Activated T-helper 9 cell treated with anti-CD3 and anti-CD28 coated beads, Interleukin-2, amount 50 U/mL, for 16 hours (primary cell): ENCODE measurements around the gene LMNTD1.

Experiments used
- DNase-seq: peaks from one replicate; pipeline ENCODE4 v3.0.0-alpha.2; 2020; ENCODE audit warnings: low read depth

LMNTD1 gene

DNA sequence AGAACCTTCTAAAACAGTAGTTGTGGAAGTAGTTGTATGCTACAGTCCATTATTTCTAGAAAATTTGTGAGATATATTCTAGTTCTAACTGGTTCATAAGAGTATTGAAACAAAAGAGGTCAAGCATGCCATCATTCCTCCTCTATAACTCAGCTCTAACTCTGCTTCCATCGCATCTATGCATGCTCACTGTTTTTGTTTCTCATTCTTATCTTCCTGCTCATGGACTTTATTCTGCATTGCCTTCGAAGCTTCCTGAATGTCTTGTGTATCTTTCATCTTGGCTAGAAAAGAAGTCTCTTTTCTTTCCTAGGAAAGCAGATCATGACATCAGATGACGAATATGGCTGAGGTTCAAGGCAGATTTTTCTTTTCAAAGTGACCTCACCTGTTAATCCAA is 402 bp downstream of the LMNTD1 start:
- no peak for DNase-seq

DNA sequence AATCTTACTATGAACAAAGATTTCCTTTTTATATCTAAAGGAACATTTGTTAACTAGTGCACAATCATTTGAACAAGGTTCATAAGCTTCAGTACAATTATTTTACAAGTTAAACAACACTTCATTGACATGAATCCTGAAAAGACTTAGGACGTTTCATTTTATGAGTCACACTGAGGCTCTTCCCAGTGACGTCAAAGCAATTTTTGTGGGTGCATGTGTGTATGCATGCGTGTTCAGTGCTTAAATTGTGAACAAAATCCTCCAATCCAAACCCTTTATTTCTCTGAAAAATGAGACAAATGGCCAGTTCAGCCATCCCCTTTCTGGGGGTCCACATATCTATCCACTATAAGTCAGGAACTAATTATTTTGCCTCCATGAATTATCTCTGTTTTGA is 2.9 kb downstream of the LMNTD1 start:
- DNase-seq, result no peak

DNA sequence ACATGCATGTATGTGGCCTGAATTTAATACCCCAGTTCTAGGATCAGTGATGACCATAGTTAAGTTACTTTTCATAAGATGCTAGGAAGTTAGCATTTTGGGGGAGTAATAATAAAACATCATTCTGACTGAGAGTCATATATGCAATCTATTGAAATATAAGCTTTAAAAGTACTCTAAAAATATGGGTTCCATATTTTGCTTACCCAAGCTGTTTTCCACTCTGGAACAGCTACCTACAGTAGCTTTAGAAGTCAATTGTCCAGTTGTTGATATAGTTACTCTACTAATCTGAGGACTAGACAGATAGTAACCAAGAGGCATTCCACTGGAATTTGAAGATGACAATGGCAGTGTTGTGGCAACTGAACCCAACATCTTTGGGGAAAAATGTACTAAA is 4.0 kb downstream of the LMNTD1 start:
- DNase-seq, result no peak

DNA sequence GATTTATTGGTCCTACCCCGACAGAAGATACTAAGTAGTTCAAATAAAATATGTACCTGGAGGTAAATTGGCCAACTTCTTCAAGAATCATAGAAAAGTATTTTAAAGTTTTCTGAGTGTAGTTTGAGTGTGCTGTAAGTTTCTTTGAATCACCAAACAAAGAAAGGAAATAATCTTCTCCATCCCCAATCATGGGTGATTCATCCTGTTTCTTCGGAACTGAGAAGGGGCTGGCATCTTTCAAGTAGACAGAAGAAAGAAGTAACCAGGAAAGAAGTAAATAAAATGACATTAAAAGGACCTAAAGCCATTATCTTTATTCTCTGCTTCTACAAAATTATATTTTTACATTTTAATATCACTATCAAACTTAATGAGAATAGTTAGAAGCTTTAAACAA is 6.8 kb downstream of the LMNTD1 start:
- DNase-seq, result no peak

DNA sequence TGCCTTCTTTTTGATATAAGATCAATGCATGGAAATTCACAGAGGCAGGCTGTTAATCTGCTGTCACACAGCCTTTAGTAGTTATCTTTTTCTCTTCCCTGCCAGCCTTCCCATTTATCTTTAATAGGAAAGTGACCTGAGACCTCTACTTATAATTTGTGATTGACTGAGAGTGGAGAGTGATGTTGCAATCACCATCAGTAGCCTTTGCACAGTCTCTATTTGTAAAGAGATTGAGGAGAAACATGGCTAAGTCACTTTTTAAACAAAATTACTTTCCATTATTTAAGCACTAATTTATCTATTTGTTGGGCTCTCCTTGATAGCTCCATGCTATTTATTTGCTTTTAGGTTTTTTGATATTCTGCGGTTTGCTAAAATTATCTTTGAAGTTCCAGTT is 19.9 kb downstream of the LMNTD1 start:
- no peak for DNase-seq

DNA sequence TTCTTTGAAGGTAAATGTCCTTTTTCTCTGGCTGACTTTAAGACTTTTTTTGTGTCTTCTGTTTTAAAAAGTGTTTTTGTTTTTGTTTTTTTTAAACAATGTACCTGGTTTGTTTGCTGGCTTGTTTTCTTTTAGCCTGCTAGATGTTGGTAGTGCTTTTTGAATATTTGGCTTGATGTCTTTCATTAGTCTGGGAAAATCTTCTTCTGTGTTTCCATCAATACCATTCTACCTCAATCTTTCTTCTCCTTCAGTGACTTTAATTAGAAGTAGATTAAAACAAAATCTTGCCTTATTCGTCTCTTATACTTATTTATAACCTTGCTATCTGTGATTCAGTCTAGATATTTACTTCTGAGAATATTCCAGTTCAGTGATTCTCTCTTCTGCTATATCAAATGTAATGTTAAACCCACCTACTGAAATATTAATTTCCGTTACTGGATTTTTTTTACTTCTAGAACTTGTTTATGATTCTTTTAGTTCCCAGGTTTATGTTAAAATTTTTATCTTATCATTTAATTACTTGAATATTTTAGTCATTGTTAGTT is 21.5 kb downstream of the LMNTD1 start:
- no peak for DNase-seq

DNA sequence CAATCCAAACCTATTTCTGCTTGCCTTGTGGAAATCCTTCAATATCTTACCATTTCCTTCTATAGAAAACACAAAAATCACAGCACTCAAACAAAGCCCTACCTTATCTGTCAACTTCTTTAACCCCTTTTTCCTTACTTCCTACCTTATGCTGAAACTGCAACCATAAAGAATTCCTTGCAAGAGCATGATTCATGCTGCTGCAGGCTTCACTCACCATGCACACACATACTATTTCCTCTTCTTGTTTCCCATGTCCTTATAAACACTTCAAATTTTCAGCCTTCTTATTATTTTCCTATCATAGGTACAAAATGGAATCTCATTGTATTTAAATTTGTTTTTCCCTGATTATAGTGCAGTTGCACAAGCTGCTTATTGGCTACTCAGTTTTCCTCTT is 23.3 kb downstream of the LMNTD1 start:
- DNase-seq, result no peak

DNA sequence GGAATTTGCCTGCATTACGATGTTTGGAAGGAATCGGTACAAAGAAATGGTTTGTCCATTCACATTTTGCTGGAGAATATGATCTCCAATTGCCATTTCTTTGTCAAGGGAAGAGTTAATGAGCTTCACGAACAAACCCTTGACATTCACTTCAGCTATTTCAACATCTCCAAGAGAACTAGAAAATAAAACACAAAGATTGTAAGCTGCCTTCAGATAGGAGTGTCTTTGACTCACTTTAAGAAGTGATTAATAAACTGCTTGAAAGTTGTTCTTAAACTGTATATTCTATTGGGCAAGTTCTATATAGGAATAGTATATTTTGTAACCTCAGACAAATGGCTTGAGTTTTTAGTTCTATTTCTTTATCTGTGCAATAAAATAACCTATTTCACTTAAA is 26.3 kb downstream of the LMNTD1 start:
- no peak for DNase-seq

DNA sequence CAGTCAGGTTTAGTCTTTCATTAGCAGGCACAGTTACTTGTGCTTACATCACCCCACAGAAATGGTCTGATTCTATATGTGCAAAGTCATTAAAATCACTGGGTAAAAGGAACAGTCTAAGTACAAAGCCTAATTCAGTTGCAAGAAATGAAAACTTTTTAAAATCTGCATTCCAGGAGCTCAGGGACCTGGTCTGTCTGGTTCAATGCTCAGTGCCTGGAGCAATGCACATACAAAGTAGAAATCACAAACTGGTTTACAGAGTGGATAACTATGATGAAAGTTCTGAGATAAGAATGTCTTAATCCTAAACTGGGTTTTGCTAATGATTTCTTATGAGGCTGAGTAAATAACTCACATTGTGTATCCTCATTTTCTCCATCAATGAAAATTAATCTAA is 28.7 kb downstream of the LMNTD1 start:
- DNase-seq, result no peak

DNA sequence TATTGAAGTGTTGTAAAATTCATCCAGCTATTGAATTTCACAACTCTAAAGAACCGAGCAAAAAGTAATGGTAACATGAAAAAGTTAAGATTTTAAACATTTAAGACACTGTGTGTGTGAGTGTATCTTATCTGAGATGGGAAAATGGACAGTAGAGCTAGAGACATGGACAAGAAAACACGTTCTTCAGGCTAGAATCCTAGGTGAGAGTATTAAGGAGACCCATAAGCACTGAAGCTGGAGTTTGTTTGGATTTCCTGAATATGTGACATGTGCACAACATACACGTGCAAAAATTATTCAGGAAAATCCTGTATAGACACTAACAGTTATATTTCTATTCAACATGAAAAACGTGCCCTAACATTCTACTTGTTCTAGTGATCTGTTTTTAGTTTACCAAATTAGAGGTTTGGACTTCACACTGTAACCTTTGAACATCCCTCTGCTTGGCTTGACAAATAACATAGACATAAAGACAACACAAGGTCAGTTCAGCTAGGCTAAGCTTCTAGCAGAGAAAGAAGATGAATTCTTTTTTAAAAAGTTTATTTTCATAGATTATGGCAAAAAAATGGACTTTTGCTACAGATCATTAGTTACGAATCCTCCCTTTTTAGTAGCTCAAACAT is 31.3 kb downstream of the LMNTD1 start:
- DNase-seq, result no peak

DNA sequence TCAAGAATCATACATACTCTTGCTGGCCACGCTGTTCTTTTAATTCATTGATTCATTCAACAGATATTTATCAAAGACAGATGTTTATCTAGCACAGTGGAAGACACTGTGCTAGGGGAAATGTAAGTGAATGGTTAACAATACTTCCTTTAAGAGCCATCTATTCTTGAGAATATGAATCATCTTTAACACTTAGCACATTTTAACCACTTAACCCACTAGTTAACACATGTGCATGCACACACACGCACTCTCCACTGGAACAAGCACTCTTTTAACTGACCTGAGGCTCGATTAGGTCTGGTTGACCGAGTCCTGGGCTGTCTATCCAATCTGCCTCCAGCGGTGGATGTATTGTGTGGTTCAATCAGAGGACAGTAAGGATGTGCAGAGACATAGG is 34.6 kb downstream of the LMNTD1 start:
- no peak for DNase-seq

DNA sequence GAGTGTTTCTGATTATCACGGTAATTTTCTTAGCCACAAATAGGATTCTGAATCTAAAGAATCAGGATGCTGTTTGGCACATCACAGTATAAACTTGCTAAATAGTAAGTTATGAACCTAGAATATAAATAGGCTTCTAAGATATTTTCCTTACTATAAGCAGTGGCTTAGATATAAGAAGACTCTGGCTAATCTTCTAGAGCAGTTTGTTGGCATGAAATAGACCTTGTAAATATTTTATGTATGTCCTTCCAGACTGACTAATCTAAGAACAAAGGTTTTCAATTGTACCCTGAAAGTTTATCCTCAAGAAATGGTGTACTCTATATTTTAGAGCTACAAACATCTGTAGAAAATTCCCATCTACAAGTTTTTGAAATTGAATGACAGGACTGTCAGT is 48.3 kb downstream of the LMNTD1 start:
- no peak for DNase-seq

DNA sequence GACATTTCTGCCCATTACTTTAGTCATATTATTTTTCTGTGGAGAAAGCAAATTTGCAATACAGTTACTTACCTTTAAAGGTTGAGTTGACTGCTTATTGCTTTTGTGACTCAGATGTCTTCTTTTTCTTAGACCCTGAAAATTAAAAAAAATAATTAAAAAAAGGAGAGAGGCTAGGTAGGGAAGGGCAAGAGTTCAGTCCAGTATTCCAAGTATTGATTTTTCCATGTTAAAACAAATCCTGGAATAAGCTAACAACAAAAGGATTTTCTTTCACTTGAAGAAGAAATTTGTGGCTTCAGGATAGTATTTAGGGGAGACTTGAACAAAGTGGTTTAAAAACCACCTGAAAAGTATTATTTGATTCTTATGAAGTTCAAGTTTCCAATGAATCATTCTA is 49.4 kb downstream of the LMNTD1 start:
- DNase-seq, result no peak

DNA sequence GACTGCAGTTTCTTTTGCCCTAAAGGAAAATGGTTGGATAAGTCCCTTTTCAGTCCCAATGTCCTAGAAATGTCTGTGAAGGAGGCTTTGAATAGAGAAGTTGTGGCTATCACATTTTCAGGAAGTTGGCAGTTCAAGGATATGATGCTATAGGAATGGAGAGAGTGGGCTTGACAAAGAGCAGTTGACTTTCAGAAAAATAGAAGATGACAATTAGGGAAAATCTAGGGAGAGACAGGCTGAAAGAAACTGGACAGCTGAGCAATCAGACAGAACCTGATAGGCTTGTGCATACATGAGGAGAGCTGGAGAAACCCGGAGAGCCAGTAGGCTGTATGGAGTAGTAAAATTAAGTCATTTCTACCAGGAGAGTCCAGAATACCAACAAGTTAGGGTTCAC is 50.5 kb downstream of the LMNTD1 start:
- no peak for DNase-seq

DNA sequence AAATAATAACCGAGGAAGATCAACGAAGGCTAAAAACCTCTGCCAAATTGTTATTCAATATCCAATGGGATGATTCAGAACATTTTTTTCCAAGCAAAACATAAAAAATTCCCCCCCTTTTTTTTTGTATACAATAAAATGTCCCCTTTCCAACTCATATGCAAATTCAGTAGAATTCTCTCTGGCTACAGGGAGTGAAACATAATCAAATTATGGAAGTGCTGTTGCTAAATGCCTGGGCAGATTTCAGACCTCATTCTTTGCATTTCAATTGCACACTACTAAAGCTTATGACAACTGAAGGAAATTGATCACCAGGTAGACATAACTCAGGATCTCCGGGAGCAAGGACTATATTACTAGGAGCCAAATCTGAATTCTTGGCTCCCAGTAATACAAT is 51.0 kb downstream of the LMNTD1 start:
- DNase-seq, result no peak

DNA sequence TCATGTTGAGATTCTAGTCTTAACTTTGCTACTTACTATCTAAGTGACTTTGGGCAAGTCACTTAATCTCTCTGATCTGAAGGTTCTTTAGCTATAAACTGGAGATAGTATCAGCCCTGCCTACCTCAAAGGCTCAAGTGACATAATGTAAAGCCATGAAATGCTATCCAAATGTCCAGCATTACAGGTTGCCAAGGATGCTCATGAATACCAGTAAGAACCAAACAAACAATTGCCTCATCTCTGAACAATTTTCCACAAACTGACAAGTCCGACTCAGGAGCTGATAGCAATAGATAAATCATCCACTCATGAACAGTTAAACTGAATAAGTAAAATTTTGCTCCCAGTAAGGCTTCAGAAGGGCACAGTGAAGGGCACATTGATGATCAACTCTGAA is 51.5 kb downstream of the LMNTD1 start:
- DNase-seq, result no peak

DNA sequence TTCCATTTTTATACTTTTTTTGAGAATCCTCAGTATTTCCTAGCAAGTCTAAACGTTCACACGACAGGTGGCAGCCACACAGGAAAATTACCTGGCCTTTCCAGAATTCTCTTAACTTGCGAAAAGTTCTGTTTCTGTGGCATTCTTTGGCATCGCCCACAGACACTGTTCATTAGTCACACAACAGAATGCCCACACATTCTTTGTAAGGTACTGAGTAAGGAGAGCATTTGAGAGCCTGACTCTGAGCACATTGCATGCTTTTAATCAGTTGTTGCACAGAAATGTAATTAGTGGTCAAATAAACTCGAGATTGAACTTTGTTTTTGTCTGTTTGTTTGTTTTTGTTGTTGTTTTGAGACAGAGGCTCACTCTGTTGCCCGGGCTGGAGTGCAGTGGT is 52.4 kb downstream of the LMNTD1 start:
- no peak for DNase-seq

DNA sequence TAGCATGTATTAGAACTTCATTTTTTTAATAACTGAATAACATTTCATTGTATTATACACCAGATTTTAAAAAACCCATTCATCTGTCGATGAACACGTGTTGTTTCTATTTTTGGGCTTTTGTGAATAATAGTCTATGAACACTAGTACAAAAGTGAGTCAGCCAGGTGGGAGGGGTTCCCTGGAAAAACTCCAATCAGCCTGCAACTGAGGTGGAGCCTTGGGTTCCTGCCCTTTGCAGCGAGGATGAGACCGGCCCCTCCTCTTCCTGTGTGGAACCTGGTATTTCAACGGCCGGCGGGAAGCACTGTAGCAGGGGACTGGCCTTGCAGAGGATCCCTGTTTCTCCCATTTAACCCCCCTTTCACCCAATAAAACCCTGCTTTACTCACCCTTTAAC is 56.1 kb downstream of the LMNTD1 start:
- DNase-seq, result no peak

DNA sequence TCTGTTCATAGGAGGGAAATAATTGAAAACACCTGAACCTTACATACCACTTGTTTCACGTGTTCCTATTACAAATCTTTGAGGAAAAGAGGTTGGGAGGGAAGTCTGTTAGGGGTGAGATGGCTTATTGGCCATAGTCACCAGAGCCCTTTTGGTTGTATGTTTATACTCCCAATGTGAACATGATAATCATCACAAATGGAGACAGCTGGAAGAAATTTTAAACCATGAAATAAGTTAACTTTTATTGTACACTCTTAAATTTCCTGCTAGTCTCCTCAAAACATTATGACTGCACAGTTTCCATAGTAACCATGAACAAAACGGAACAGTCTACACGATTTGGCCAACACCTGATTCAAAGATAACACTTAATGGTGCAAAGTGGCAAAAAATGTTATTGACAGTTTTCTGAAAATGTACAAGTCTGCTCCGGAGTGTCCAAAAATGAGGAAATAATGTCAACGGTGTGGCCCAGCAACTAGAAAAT is 56.9 kb downstream of the LMNTD1 start:
- no peak for DNase-seq

DNA sequence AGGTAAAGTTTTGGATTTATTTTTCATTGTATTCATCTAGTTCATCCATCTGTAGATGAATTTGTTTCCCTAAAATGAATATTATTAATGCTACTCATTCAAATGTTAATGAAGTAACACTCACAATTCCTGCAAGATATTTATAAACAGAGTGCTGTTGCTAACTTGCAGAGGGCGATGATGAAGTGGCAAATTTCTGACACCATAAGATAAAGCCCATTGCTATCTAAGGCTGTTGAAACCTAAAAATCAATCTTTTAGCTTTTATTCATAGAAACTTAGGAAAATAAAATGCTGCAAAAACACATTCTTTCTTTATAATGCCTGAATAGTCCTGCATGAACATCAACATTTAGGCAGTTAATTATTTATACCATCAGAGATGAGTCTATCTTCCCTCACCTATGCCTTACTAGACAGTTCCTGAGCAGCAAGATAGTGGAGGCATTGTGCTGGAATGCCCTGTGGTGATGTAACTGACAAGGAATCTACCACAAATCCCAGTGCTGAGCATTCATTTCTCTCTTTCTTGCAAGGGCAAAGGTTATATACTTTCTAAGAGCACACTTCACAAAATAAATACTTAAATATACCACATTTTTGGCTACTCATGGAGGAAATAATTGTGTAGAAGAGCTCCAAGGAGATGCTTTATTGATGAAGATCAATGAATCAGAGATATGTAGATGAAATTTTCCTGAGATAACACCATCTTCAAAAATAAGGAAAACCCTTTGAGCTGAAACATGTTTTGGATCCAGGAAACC is 57.6 kb downstream of the LMNTD1 start:
- DNase-seq, result no peak

DNA sequence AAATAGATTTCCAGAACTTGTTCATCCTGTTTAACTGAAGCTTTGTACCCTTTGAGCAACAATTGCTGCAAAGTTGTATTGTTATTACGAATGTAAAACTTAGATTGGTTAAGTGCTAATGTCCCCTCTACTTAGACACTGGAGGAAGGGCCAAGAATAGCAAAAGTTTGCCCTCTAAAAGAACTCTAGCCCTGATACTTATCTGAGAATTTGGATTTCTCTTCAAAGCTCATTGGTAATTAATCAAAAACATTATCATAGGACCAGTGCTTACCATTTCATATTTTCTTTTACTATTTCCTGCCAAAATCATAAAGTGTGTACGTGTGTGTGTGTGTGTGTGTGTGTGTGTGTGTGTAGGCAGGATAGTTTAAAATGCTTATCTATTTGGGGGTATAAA is 58.2 kb downstream of the LMNTD1 start:
- no peak for DNase-seq

DNA sequence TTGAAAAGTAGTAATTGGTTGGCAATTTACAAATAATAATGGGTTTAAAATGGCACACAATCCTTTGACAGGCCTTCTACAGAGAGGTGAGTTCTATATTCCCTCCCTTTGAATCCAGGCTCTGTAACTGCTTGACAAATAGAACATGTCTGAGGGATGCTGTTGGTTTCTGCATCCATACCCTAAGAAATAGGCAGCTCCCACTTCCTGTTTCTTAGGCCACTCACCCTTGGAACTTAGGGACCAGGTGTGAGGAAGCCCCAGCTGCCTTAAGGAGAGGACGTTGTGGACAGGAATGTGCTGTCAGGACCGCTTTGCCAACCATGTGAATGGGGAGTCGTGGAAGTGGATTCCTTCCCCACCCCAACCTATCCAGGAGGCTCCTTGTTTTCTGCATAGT is 59.4 kb downstream of the LMNTD1 start:
- no peak for DNase-seq

DNA sequence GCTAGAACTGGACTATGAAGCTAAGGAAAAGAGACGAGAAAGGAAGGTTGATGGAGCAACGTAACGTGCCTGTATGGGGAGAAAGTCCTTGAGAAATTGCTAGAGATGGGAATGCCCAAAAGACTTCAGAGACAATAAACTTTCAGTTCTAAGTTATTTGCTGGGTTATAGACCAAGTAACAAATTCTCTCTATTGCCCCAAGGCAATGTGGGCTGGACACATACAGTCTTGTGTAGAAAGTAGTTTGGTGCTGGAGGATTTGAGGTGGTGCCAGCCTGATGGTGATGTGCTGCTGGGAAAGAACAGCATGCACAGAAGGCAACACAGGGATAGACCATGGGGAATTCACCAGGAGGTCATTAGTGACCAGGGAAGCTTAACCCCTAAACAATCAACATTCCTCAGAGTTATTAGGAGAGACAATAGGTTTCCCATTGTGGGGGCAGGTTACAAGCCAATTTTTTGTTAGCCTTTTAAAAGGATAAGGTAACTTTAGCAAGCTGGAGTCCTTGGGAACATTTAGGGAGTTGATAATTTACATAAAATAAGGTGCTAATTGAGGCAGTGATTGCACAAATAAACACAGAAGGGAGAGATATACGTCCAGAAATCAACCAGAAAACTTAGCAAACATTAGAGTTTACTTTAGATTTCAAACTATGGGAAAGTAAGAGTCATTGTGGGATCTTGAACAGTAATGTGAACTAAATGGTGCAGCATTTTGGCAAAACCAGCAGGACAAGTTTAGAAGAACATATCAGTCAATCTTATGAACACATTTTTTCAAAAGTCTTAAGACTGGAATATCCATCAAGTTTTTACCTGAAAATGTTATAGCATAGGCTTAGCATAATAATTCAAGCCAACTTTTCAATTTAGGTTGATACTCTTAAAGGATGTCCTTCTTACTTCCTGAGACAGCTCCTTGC is 61.4 kb downstream of the LMNTD1 start:
- no peak for DNase-seq
